GM23248 (cell line): ENCODE results near the gene CSF1R. TPM values are rescaled to one million over a fixed set of nuclear protein-coding genes. Genes with fewer than 3 reads are reported as not detected.
"Not testable (repeated sequence)": the region's sequence is repeated elsewhere in the genome, so short reads cannot be mapped to it uniquely, and the experiment has no call there.

Experiments
- DNase-seq: peaks from one replicate; pipeline ENCODE4 v3.0.0-alpha.2; 2015
- H2AFZ ChIP-seq: fragments of 200-600 bp; sonication (generic); 2 replicates; pipeline ENCODE4 v1.6.1; 2016; ENCODE audit warnings: antibody characterized with exemption
- H3F3A ChIP-seq: fragments of 200-600 bp; sonication (generic); 2 replicates; pipeline ENCODE4 v1.6.1; 2016; ENCODE audit warnings: mild to moderate bottlenecking, antibody characterized with exemption, mixed run types; ENCODE audit not compliant: insufficient read depth
- H3K27ac ChIP-seq: fragments of 200-600 bp; sonication (generic); 2 replicates; pipeline ENCODE4 v1.5.1; 2016; ENCODE audit warnings: mild to moderate bottlenecking
- H3K27me3 ChIP-seq: fragments of 200-600 bp; sonication (generic); replicated peaks from 2 replicates; pipeline ENCODE4 v1.6.1; 2016; ENCODE audit warnings: mild to moderate bottlenecking; ENCODE audit not compliant: insufficient read depth
- H3K36me3 ChIP-seq: fragments of 200-600 bp; sonication (generic); 2 replicates; pipeline ENCODE4 v1.6.1; 2016; ENCODE audit warnings: low read depth, mild to moderate bottlenecking
- H3K4me1 ChIP-seq: fragments of 200-600 bp; sonication (generic); 2 replicates; pipeline ENCODE4 v1.6.1; 2016; ENCODE audit warnings: mild to moderate bottlenecking; ENCODE audit not compliant: insufficient read depth
- H3K4me2 ChIP-seq: fragments of 200-600 bp; sonication (generic); one replicate; pipeline ENCODE4 v1.6.1; 2016; ENCODE audit warnings: mild to moderate bottlenecking; ENCODE audit not compliant: unreplicated experiment
- H3K4me3 ChIP-seq: fragments of 200-600 bp; sonication (generic); 2 replicates; pipeline ENCODE4 v1.5.1; 2016; ENCODE audit warnings: mild to moderate bottlenecking
- H3K79me2 ChIP-seq: fragments of 200-600 bp; sonication (generic); 2 replicates; pipeline ENCODE4 v1.6.1; 2016; ENCODE audit warnings: mild to moderate bottlenecking; ENCODE audit not compliant: insufficient read depth
- H3K9ac ChIP-seq: fragments of 200-600 bp; sonication (generic); 2 replicates; pipeline ENCODE4 v1.6.1; 2016; ENCODE audit warnings: mild to moderate bottlenecking
- H3K9me2 ChIP-seq: fragments of 200-600 bp; sonication (generic); 2 replicates; pipeline ENCODE4 v1.6.1; 2016; ENCODE audit warnings: mixed run types, mild to moderate bottlenecking, moderate library complexity; ENCODE audit not compliant: insufficient read depth
- H3K9me3 ChIP-seq: fragments of 200-600 bp; sonication (generic); one replicate; pipeline ENCODE4 v1.6.1; 2017; ENCODE audit warnings: low read depth
- H4K20me1 ChIP-seq: fragments of 200-600 bp; sonication (generic); 2 replicates; pipeline ENCODE4 v1.6.0; 2016; ENCODE audit not compliant: insufficient read depth
- EZH2 ChIP-seq: fragments of 200-600 bp; sonication (generic); IDR thresholded peaks from 2 replicates; pipeline ENCODE4 v1.6.1; 2018; ENCODE audit warnings: antibody characterized with exemption, mild to moderate bottlenecking; ENCODE audit not compliant: insufficient read depth, poor library complexity, severe bottlenecking
- EZH2phosphoT487 ChIP-seq: fragments of 200-600 bp; sonication (generic); IDR thresholded peaks from 2 replicates; pipeline ENCODE4 v1.6.1; 2018; ENCODE audit warnings: antibody characterized with exemption, moderate library complexity, mild to moderate bottlenecking, low read depth; ENCODE audit not compliant: insufficient read depth
- WGBS, 2 experiments: methylation state at CpG; one replicate each; pipeline ENCODE4 v1.1.6; 2015 to 2017; ENCODE audit warnings: low lambda C conversion rate in 2 of 2, low coverage in 1 of 2; ENCODE audit errors: missing lambda C conversion rate in 2 of 2; 5-methylcytosine and 5-hydroxymethylcytosine counted together
- in situ Hi-C: fragments of 300-500 bp; cut with MboI; formaldehyde crosslinking; loops from 2 replicates; pipeline ENCODE4 v1.15.0; 2020
- polyA plus RNA-seq: library from polyadenylated mRNA; unstranded; fragments of >200 nt; fragmentation: Nextera tagmentation; extraction: Ambion mirVana; gene quantifications from 2 replicates; pipeline ENCODE4 v1.2.1, GENCODE V29; 2016
- total RNA-seq: library from RNA; depleted of rRNA; stranded (reverse); fragments of >200 nt; shearing (Covaris generic); gene quantifications from 2 replicates; pipeline ENCODE4 v1.2.3, GENCODE V29; 2014

The CSF1R gene
- total and polyA plus RNA-seq, 2 experiments from 2014 or later = 0.56 TPM; not detected in 1

- DNase-seq = no peak
- H2AFZ ChIP-seq = no peak overlapping the region
- no peak for TF ChIP-seq EZH2phosphoT487
- TF ChIP-seq EZH2 = no peak
- peaks cover 61% of the 10 kb centered on the region for H3F3A ChIP-seq
- no peak overlapping the region for H3K4me2 ChIP-seq
- no peak overlapping the region for H3K4me3 ChIP-seq
- H3K36me3 ChIP-seq = peaks cover 67% of the 10 kb centered on the region
- no peaks in the 10 kb centered on the region for H3K9me2 ChIP-seq
- no peaks in the 10 kb centered on the region for H4K20me1 ChIP-seq
- H3K79me2 ChIP-seq = peaks cover 13% of the 10 kb centered on the region; the same call in 1 of the 2 replicates
- 93 to 94% methylated on average over 4 of the region's 4 CpGs for WGBS, 2 experiments
- in situ Hi-C loops = no loop called here
- H3K27me3 ChIP-seq = no peaks in the 10 kb centered on the region
- peaks cover 32% of the 10 kb centered on the region for H3K4me1 ChIP-seq
- no peaks in the 10 kb centered on the region for H3K9me3 ChIP-seq
- no peak overlapping the region for H3K9ac ChIP-seq
- H3K27ac ChIP-seq = no peak overlapping the region
These were observed 53.0 kb downstream of the CSF1R start for GRCh38 chr5:150033334-150033733.

GRCh38 chr5:150028047-150028446, 58.3 kb downstream of the CSF1R start:
- H3K9me2 ChIP-seq, DNase-seq, H3K4me1 ChIP-seq, H3K27me3 ChIP-seq, H3K4me3 ChIP-seq, H3K4me2 ChIP-seq, in situ Hi-C loops, H3K27ac ChIP-seq, H2AFZ ChIP-seq, H3K9me3 ChIP-seq, H4K20me1 ChIP-seq, H3K9ac ChIP-seq: not testable (repeated sequence)
- Histone ChIP-seq H3K79me2 (peaks cover 38% of the 10 kb centered on the region), H3F3A (peaks cover 18% of the 10 kb centered on the region), H3K36me3 (peaks cover 65% of the 10 kb centered on the region)
- 20 to 33% methylated on average over 1 of the region's 1 CpG for WGBS, 2 experiments

- Histone ChIP-seq H4K20me1 (no peaks in the 10 kb centered on the region), H3K9ac (no peak overlapping the region), H3K4me2 (no peak overlapping the region), H3F3A (peaks cover 19% of the 10 kb centered on the region), H3K9me3 (no peaks in the 10 kb centered on the region), H2AFZ (no peak overlapping the region), H3K4me1 (peaks cover 17% of the 10 kb centered on the region), H3K36me3 (peaks cover 58% of the 10 kb centered on the region), H3K9me2 (no peaks in the 10 kb centered on the region), H3K79me2 (peaks cover 43% of the 10 kb centered on the region), H3K27me3 (no peaks in the 10 kb centered on the region), H3K27ac (no peak overlapping the region), H3K4me3 (no peak overlapping the region)
- WGBS, 2 experiments = 97 to 98% methylated on average over 3 to 4 of the region's 4 CpGs
- TF ChIP-seq EZH2phosphoT487 (no peak), EZH2 (no peak)
- in situ Hi-C loops = no loop called here
- DNase-seq = no peak
These were observed 59.6 kb downstream of the CSF1R start for GRCh38 chr5:150026682-150027172.

- no peaks in the 10 kb centered on the region for H4K20me1 ChIP-seq
- H3K36me3 ChIP-seq = peaks cover 55% of the 10 kb centered on the region
- 83 to 84% methylated on average over 9 of the region's 9 CpGs for WGBS, 2 experiments
- in situ Hi-C loops = no loop called here
- H3K4me2 ChIP-seq = no peak overlapping the region
- peaks cover 27% of the 10 kb centered on the region for H3K4me1 ChIP-seq
- H3K9me2 ChIP-seq = no peaks in the 10 kb centered on the region
- no peak for TF ChIP-seq EZH2phosphoT487
- no peak for TF ChIP-seq EZH2
- H3K9me3 ChIP-seq = no peaks in the 10 kb centered on the region
- peaks cover 40% of the 10 kb centered on the region for H3K79me2 ChIP-seq
- peaks cover 41% of the 10 kb centered on the region for H3F3A ChIP-seq
- H3K27me3 ChIP-seq = no peaks in the 10 kb centered on the region
- no peak overlapping the region for H3K27ac ChIP-seq
- no peak overlapping the region for H2AFZ ChIP-seq
- DNase-seq = no peak
- no peak overlapping the region for H3K9ac ChIP-seq
- no peak overlapping the region for H3K4me3 ChIP-seq
These were observed 61.9 kb downstream of the CSF1R start for GRCh38 chr5:150024346-150024984.

GRCh38 chr5:150023136-150023535, 63.2 kb downstream of the CSF1R start:
- H3F3A ChIP-seq = peaks cover 50% of the 10 kb centered on the region
- TF ChIP-seq EZH2phosphoT487 (no peak), EZH2 (no peak)
- H4K20me1 ChIP-seq = no peaks in the 10 kb centered on the region
- H3K9me2 ChIP-seq = no peaks in the 10 kb centered on the region
- in situ Hi-C loops = no loop called here
- no peak for DNase-seq
- H2AFZ ChIP-seq = no peak overlapping the region
- H3K9me3 ChIP-seq = no peaks in the 10 kb centered on the region
- peak overlapping the region; percentile 57 for H3K27ac ChIP-seq
- peaks cover 60% of the 10 kb centered on the region for H3K36me3 ChIP-seq
- peak overlapping the region; percentile 70 for H3K4me2 ChIP-seq
- WGBS, 2 experiments = 96 to 100% methylated on average over 1 of the region's 1 CpG
- no peaks in the 10 kb centered on the region for H3K27me3 ChIP-seq
- H3K79me2 ChIP-seq = peaks cover 44% of the 10 kb centered on the region
- no peak overlapping the region for H3K4me3 ChIP-seq
- no peak overlapping the region for H3K9ac ChIP-seq
- H3K4me1 ChIP-seq = peaks cover 27% of the 10 kb centered on the region
